ENCODE results near the gene KDM4E. TPM values are rescaled to one million over a fixed set of nuclear protein-coding genes. Genes with fewer than 3 reads are reported as not detected.

KDM4E gene
- total RNA-seq, 4 donors from 2014 or later = not detected

- Histone ChIP-seq H3K9me3 (no peaks in the 10 kb centered on the region), H3K36me3 (no peaks in the 10 kb centered on the region), H3K4me1 (peaks cover 0 to 8% (median 3%) of the 10 kb centered on the region in 4 donors), H3K27ac (no peak overlapping the region), H3K27me3 (no peaks in the 10 kb centered on the region), H3K4me3 (no peak overlapping the region)
- peak in 2 of 3 donors; percentile 75 to 79 for DNase-seq
- TF ChIP-seq CTCF (IDR thresholded peaks at IDR 0.05) (no peak), POLR2A (IDR thresholded peaks at IDR 0.05) (no peak)
Measured at GRCh38 chr11:95074792-95075563, 49.9 kb downstream of the KDM4E start.

GRCh38 chr11:95076416-95076815 is 51.4 kb downstream of the KDM4E start:
- DNase-seq = no peak
- peaks cover 0 to 7% (median 3%) of the 10 kb centered on the region in 4 donors for H3K4me1 ChIP-seq
- H3K36me3 ChIP-seq = no peaks in the 10 kb centered on the region
- H3K27ac ChIP-seq = no peak overlapping the region
- no peak overlapping the region for H3K4me3 ChIP-seq
- TF ChIP-seq CTCF (IDR thresholded peaks at IDR 0.05) = no peak
- TF ChIP-seq POLR2A (IDR thresholded peaks at IDR 0.05) = no peak
- H3K27me3 ChIP-seq = no peaks in the 10 kb centered on the region
- no peaks in the 10 kb centered on the region for H3K9me3 ChIP-seq

GRCh38 chr11:95076981-95077380 is 51.9 kb downstream of the KDM4E start:
- no peak overlapping the region for H3K27ac ChIP-seq
- no peaks in the 10 kb centered on the region for H3K9me3 ChIP-seq
- TF ChIP-seq POLR2A (IDR thresholded peaks at IDR 0.05) = no peak
- no peak for TF ChIP-seq CTCF (IDR thresholded peaks at IDR 0.05)
- H3K4me1 ChIP-seq = peaks cover 0 to 7% (median 3%) of the 10 kb centered on the region in 4 donors
- no peak overlapping the region for H3K4me3 ChIP-seq
- DNase-seq = no peak
- H3K36me3 ChIP-seq = no peaks in the 10 kb centered on the region
- no peaks in the 10 kb centered on the region for H3K27me3 ChIP-seq

Other genes with a start within 250 kb of the KDM4E start
- 10 to 100 TPM; 34.7 to 66.8 (median 44.4) TPM for gene CWC15, start 51.7 kb upstream of the KDM4E start, total RNA-seq
- gene KDM4D, start 51.5 kb upstream of the KDM4E start, total RNA-seq = under 1 TPM in 1 of 4 donors, not detected in 3; 0.54 TPM
- not detected for gene KDM4F, start 24.2 kb downstream of the KDM4E start, total RNA-seq
- 10 to 100 TPM; 19.0 to 41.0 (median 27.4) TPM for gene SRSF8, start 41.7 kb downstream of the KDM4E start, total RNA-seq
- 10 to 100 TPM; 11.6 to 41.0 (median 39.2) TPM for gene ENDOD1, start 64.6 kb downstream of the KDM4E start, total RNA-seq
- gene SESN3, start 205.9 kb downstream of the KDM4E start, total RNA-seq = 10 to 100 TPM; 23.1 to 52.8 (median 28.4) TPM